Left ventricle myocardium inferior (tissue), 1 donor: ENCODE data around the gene TERB1. TPM values are rescaled to one million over a fixed set of nuclear protein-coding genes. Genes with fewer than 3 reads are reported as not detected.

ENCODE experiments used
- DNase-seq: peaks from one replicate; pipeline ENCODE4 v3.0.0-alpha.2; 2020
- H3K27ac ChIP-seq: fragments of 200-600 bp; replicated peaks from 2 replicates; pipeline ENCODE4 v1.8.0; 2021
- H3K27me3 ChIP-seq: fragments of 200-600 bp; 2 replicates; pipeline ENCODE4 v1.8.0; 2021; ENCODE audit warnings: low read depth
- H3K36me3 ChIP-seq: fragments of 200-600 bp; 2 replicates; pipeline ENCODE4 v1.8.0; 2021
- H3K4me1 ChIP-seq: fragments of 200-600 bp; 2 replicates; pipeline ENCODE4 v1.8.0; 2021
- H3K4me3 ChIP-seq: fragments of 200-600 bp; 2 replicates; pipeline ENCODE4 v1.8.0; 2021; ENCODE audit warnings: mild to moderate bottlenecking, moderate library complexity
- H3K9me3 ChIP-seq: fragments of 200-600 bp; replicated peaks from 2 replicates; pipeline ENCODE4 v1.8.0; 2021
- intact Hi-C: fragments of 100-400 bp; cut with micrococcal nuclease; formaldehyde crosslinking; loops from one replicate; pipeline ENCODE4 v1.11.0; 2022
- total RNA-seq: library from RNA; stranded (reverse); fragmentation: NEBNext Ultra II Directional; extraction: Animal tissue kit (Norgen Biotek cat#: 25700); gene quantifications from one replicate; pipeline ENCODE4 v1.2.1, GENCODE V29; 2021
- TF ChIP-seq, protein P1 (sequence below): fragments of 200-600 bp; IDR thresholded peaks from 2 replicates; pipeline ENCODE4 v1.8.0; 2021; ENCODE audit warnings: antibody characterized with exemption, mild to moderate bottlenecking, borderline replicate concordance
- donor health status: DM: no; HTN: yes; CAD: no; lungs with severe emphysema.

Gene TERB1
- total RNA-seq, 1 donor from 2014 or later: not detected

DNA sequence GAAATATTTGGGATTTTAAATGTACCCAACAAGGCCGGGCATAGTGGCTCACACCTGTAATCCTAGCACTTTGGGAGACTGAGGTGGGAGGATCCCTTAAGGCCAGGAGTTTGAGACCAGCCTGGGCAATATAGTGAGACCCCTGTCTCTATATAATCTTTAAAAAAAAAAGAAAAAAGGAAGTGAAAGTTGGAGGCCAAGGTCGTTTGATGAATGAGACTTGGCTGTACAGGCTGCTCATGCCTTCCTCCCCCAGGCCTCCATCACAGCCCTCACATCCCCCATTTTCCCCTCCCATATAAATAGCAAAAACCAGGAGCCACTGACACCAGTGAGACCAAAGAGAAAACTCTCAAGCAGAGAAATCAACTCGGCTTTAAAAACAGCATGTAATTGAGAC, 39.5 kb upstream of the TERB1 start:
- TF ChIP-seq, protein P1, sequence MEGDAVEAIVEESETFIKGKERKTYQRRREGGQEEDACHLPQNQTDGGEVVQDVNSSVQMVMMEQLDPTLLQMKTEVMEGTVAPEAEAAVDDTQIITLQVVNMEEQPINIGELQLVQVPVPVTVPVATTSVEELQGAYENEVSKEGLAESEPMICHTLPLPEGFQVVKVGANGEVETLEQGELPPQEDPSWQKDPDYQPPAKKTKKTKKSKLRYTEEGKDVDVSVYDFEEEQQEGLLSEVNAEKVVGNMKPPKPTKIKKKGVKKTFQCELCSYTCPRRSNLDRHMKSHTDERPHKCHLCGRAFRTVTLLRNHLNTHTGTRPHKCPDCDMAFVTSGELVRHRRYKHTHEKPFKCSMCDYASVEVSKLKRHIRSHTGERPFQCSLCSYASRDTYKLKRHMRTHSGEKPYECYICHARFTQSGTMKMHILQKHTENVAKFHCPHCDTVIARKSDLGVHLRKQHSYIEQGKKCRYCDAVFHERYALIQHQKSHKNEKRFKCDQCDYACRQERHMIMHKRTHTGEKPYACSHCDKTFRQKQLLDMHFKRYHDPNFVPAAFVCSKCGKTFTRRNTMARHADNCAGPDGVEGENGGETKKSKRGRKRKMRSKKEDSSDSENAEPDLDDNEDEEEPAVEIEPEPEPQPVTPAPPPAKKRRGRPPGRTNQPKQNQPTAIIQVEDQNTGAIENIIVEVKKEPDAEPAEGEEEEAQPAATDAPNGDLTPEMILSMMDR: no peak
- DNase-seq: no peak
- peaks cover 19% of the 10 kb centered on the region for H3K4me1 ChIP-seq
- peaks cover 34% of the 10 kb centered on the region for H3K27me3 ChIP-seq
- peaks cover 8% of the 10 kb centered on the region for H3K9me3 ChIP-seq
- no peaks in the 10 kb centered on the region for H3K36me3 ChIP-seq
- no peak overlapping the region for H3K27ac ChIP-seq
- no peak overlapping the region for H3K4me3 ChIP-seq
- intact Hi-C loops: no loop called here

DNA sequence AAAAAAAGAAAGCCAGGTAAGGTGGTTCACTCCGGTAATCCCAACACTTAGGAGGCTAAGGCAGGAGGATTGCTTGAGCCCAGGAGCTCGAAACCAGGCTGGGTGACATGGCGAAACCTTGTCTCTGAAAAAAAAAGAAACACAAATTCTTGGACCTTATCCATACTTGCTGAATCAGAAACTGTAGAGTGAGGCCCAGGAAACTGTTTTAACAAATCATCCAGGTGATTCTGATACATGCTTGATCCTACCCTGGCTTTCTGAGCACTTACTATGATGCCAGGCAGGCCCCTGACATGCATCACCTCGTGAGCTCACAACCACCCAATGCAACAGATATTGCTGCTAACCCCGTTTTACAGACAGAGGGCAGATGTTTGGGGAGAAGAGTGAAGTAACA, 33.4 kb upstream of the TERB1 start:
- H3K27me3 ChIP-seq: peaks cover 5% of the 10 kb centered on the region
- H3K4me3 ChIP-seq: no peak overlapping the region
- H3K4me1 ChIP-seq: peaks cover 10% of the 10 kb centered on the region
- DNase-seq: no peak
- intact Hi-C loops: no loop called here
- peaks cover 8% of the 10 kb centered on the region for H3K9me3 ChIP-seq
- TF ChIP-seq, protein P1: no peak
- no peaks in the 10 kb centered on the region for H3K36me3 ChIP-seq
- no peak overlapping the region for H3K27ac ChIP-seq

DNA sequence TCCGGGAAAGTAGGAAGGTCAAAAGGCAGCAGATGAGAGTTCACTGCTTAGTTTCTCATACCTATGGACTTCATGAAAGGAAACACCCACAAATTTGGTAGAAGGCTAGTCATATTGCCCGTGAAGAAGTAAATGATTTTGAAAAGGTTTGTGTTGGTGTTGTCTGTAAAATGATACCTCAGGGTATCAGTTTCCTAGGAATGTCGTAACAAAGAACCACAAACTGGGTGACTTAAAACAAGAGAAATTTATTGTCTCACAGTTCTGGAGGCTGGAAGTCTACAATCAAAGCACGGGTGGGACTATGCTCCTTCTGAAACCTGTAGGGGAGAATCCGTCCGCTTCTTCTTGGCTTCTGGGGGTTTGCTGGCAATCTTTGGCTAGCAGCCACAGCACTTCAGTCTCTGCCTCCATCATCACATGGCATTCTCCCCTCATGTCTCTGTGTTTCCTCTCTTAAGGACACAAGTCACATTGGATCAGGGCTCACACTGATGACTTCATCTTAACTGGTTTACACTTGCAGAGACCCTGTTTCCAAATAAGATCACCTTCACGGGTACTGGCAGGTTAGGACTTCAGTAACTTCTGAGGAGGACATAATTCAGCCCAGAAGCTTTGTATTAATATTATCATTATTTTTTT, 31.4 kb upstream of the TERB1 start:
- H3K4me3 ChIP-seq: no peak overlapping the region
- no peak for DNase-seq
- peaks cover 26% of the 10 kb centered on the region for H3K4me1 ChIP-seq
- TF ChIP-seq, protein P1: no peak
- H3K9me3 ChIP-seq: no peaks in the 10 kb centered on the region
- no peak overlapping the region for H3K27ac ChIP-seq
- intact Hi-C loops: no loop called here
- H3K36me3 ChIP-seq: peaks cover 3% of the 10 kb centered on the region
- peaks cover 5% of the 10 kb centered on the region for H3K27me3 ChIP-seq

GRCh38 chr16:66832190-66832589, 30.8 kb upstream of the TERB1 start:
- H3K27ac ChIP-seq: no peak overlapping the region
- TF ChIP-seq, protein P1: no peak
- intact Hi-C loops: no loop called here
- H3K4me3 ChIP-seq: no peak overlapping the region
- H3K9me3 ChIP-seq: no peaks in the 10 kb centered on the region
- H3K4me1 ChIP-seq: peaks cover 26% of the 10 kb centered on the region
- DNase-seq: no peak
- H3K27me3 ChIP-seq: peaks cover 3% of the 10 kb centered on the region
- peaks cover 9% of the 10 kb centered on the region for H3K36me3 ChIP-seq

GRCh38 chr16:66830422-66831404, 29.3 kb upstream of the TERB1 start, which contains the start of gene NAE1:
Gene NAE1 (minus strand): TSS chr16:66830976. CDS start chr16:66830899, 77 bp downstream.
- DNase-seq: peak; percentile 88
- H3K4me1 ChIP-seq: peaks cover 26% of the 10 kb centered on the region
- H3K4me3 ChIP-seq: peak within 1 kb of the TSS; percentile 91
- H3K36me3 ChIP-seq: peaks cover 23% of the 10 kb centered on the region
- H3K9me3 ChIP-seq: no peaks in the 10 kb centered on the region
- peak within 1 kb of the TSS; percentile 92 for H3K27ac ChIP-seq
- intact Hi-C loops: no loop called here
- no peaks in the 10 kb centered on the region for H3K27me3 ChIP-seq
- TF ChIP-seq, protein P1: peak; percentile 99
